ENCODE data around the gene EGFLAM.

DNA sequence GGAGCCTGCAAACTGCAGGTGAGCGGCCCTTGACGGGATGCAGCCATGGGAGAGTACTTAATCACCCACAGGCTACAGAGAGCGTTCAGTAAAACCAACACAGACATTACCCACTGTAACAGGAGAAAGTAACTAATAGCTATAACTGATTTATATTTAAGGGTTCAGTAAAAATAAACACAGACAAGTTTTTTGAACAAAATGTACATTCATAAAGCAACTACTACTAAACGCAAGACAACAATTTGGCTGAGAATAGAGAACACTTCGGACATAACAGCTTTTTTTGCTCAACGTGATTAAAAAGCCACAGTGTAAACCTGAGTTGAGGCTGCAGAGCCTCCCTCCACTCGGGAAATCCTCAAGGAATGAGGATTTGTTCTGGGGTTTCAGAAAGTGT is 236.4 kb downstream of the EGFLAM start:
- TF ChIP-seq, protein P1, sequence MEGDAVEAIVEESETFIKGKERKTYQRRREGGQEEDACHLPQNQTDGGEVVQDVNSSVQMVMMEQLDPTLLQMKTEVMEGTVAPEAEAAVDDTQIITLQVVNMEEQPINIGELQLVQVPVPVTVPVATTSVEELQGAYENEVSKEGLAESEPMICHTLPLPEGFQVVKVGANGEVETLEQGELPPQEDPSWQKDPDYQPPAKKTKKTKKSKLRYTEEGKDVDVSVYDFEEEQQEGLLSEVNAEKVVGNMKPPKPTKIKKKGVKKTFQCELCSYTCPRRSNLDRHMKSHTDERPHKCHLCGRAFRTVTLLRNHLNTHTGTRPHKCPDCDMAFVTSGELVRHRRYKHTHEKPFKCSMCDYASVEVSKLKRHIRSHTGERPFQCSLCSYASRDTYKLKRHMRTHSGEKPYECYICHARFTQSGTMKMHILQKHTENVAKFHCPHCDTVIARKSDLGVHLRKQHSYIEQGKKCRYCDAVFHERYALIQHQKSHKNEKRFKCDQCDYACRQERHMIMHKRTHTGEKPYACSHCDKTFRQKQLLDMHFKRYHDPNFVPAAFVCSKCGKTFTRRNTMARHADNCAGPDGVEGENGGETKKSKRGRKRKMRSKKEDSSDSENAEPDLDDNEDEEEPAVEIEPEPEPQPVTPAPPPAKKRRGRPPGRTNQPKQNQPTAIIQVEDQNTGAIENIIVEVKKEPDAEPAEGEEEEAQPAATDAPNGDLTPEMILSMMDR (IDR thresholded peaks at IDR 0.05): no peak
- TF ChIP-seq POLR2A (IDR thresholded peaks at IDR 0.05): no peak

Data from heart left ventricle (tissue), 13 donors.